HepG2 (cell line): ENCODE results near the gene DNMT3A. TPM values are rescaled to one million over a fixed set of nuclear protein-coding genes. Genes with fewer than 3 reads are reported as not detected.
A peak's percentile ranks its signal among the peaks of the same experiment; 100 is the strongest.

Experiments used
- CBX2 ChIP-seq, 2 experiments: fragments of 200-600 bp in 1 of 2; sonication (generic); formaldehyde crosslinking in 1 of 2; IDR thresholded peaks; 2 replicates each; pipeline versions ENCODE4 v1.7.0 to v1.8.1; 2018 to 2022; ENCODE audit warnings: low read depth in 2 of 2, low read length in 1 of 2, mild to moderate bottlenecking in 1 of 2, missing genetic modification reagents in 1 of 2
- CREB3 ChIP-seq: sonication (generic); formaldehyde crosslinking; IDR thresholded peaks from 2 replicates; pipeline ENCODE4 v1.5.0; 2020; ENCODE audit warnings: missing genetic modification reagents
- DR1 ChIP-seq: sonication (generic); formaldehyde crosslinking; IDR thresholded peaks from 2 replicates; pipeline ENCODE4 v1.8.0; 2021; ENCODE audit warnings: mild to moderate bottlenecking, missing genetic modification reagents, inconsistent platforms
- FOXA3 ChIP-seq: IDR thresholded peaks from 2 replicates; pipeline ENCODE4 v1.6.1; 2016; ENCODE audit warnings: missing genetic modification reagents, missing compliant biosample characterization
- HMG20B ChIP-seq: conservative IDR thresholded peaks from 2 replicates; pipeline ENCODE4 v1.6.1; 2016; ENCODE audit warnings: missing genetic modification reagents, missing compliant biosample characterization
- HNRNPUL1 ChIP-seq: fragments of 200-400 bp; formaldehyde crosslinking; IDR thresholded peaks from 2 replicates; pipeline ENCODE4 v1.6.1; 2017; ENCODE audit warnings: low read depth, mild to moderate bottlenecking, low read length, moderate library complexity
- KIAA2018 ChIP-seq: sonication (generic); formaldehyde crosslinking; IDR thresholded peaks from 2 replicates; pipeline ENCODE4 v1.5.0; 2020; ENCODE audit warnings: mild to moderate bottlenecking, missing genetic modification reagents, borderline replicate concordance
- KLF9 ChIP-seq: IDR thresholded peaks from 2 replicates; pipeline ENCODE4 v1.6.1; 2016; ENCODE audit warnings: low read depth
- MBNL3 ChIP-seq: fragments of 250-450 bp; sonication (Bioruptor Pico); conservative IDR thresholded peaks from 2 replicates; pipeline ENCODE4 v1.8.0; 2022; ENCODE audit warnings: mild to moderate bottlenecking, inconsistent platforms
- MXD1 ChIP-seq: sonication (generic); formaldehyde crosslinking; IDR thresholded peaks from 2 replicates; pipeline ENCODE4 v1.4.0; 2020; ENCODE audit warnings: mild to moderate bottlenecking, missing genetic modification reagents
- ONECUT2 ChIP-seq: sonication (generic); formaldehyde crosslinking; IDR thresholded peaks from 2 replicates; pipeline ENCODE4 v1.4.0; 2020; ENCODE audit warnings: missing genetic modification reagents
- TBX2 ChIP-seq: sonication (generic); formaldehyde crosslinking; IDR thresholded peaks from 2 replicates; pipeline ENCODE4 v1.5.0; 2020; ENCODE audit warnings: missing genetic modification reagents, mild to moderate bottlenecking, borderline replicate concordance
- USF2 ChIP-seq, 2 experiments: sonication (generic) in 1 of 2; formaldehyde crosslinking in 1 of 2; IDR thresholded peaks; 2 replicates each; pipeline versions ENCODE4 v1.5.1 to v1.6.1; 2011 to 2020; ENCODE audit warnings: borderline replicate concordance in 1 of 2, low read depth in 1 of 2, low read length in 1 of 2, mild to moderate bottlenecking in 1 of 2, missing genetic modification reagents in 1 of 2, moderate library complexity in 1 of 2
- ZBTB1 ChIP-seq: sonication (generic); formaldehyde crosslinking; IDR thresholded peaks from 2 replicates; pipeline ENCODE4 v1.4.0; 2020; ENCODE audit warnings: missing genetic modification reagents, borderline replicate concordance
- ZNF263 ChIP-seq: sonication (generic); formaldehyde crosslinking; IDR thresholded peaks from 2 replicates; pipeline ENCODE4 v1.4.0; 2020; ENCODE audit warnings: missing genetic modification reagents
- ZNF326 ChIP-seq: sonication (generic); formaldehyde crosslinking; IDR thresholded peaks from 2 replicates; pipeline ENCODE4 v1.4.0; 2020; ENCODE audit warnings: missing genetic modification reagents, borderline replicate concordance
- ZNF558 ChIP-seq: sonication (generic); formaldehyde crosslinking; IDR thresholded peaks from 2 replicates; pipeline ENCODE4 v1.9.0; 2022; ENCODE audit warnings: mild to moderate bottlenecking, missing genetic modification reagents, borderline replicate concordance
- polyA plus RNA-seq, 8 experiments: library from polyadenylated mRNA; depleted of rRNA in 3 of 8; stranded (reverse) in 7 of 8; unstranded in 1 of 8; fragments of >200 nt; fragmentation: Illumina TruSeq in 4 of 8; extraction: Trizol in 4 of 8; gene quantifications; 2 replicates each; pipeline versions ENCODE4 v1.2.1 to v1.2.3, GENCODE V29; 2011 to 2016; ENCODE audit warnings: low read depth in 4 of 8, missing spikeins in 1 of 8, mixed read lengths in 1 of 8; ENCODE audit not compliant: insufficient read depth in 1 of 8
- total RNA-seq, 5 experiments: library from RNA; depleted of rRNA; stranded (reverse); fragments of >200 nt; fragmentation: Illumina TruSeq; extraction: Trizol; gene quantifications; 2 replicates each; pipeline ENCODE4 v1.2.3, GENCODE V29; 2016; ENCODE audit warnings: low read depth in 1 of 5

DNMT3A gene
- total and polyA plus RNA-seq, 2 of the 13 experiments (the other 11 are each of a cell fraction or from before 2014, with no cell fraction given): 14.7 to 29.1 TPM

- TF ChIP-seq KIAA2018 (CRISPR knock-in tag): no peak
- TF ChIP-seq ONECUT2 (CRISPR knock-in tag): 0 out of 2 replicates have a peak, but pooled peaks have one; percentile 26
- TF ChIP-seq HNRNPUL1: no peak
- 0 out of 2 replicates have a peak, but pooled peaks have one; percentile 32 for TF ChIP-seq HMG20B (CRISPR knock-in tag)
- no peak for TF ChIP-seq USF2 (IDR thresholded peaks at IDR 0.05; ENCODE audit: low read depth, low read length)
- TF ChIP-seq USF2 (CRISPR knock-in tag; IDR thresholded peaks at IDR 0.05; ENCODE audit: borderline replicate concordance): no peak
- no peak for TF ChIP-seq ZNF558 (CRISPR knock-in tag)
- no peak for TF ChIP-seq ZNF263 (CRISPR knock-in tag)
- peak; percentile 96 for TF ChIP-seq DR1
- peak; percentile 87 for TF ChIP-seq KLF9
- 0 out of 2 replicates have a peak, but pooled peaks have one; percentile 52 for TF ChIP-seq CREB3 (CRISPR knock-in tag)
- no peak for TF ChIP-seq ZBTB1 (CRISPR knock-in tag)
- TF ChIP-seq TBX2: peak; percentile 49; the same call in 1 of the 2 replicates
- TF ChIP-seq FOXA3: peak; percentile 68
- no peak for TF ChIP-seq MBNL3 (CRISPR knock-in tag)
- TF ChIP-seq ZNF326 (CRISPR knock-in tag): no peak
- TF ChIP-seq MXD1 (CRISPR knock-in tag): no peak
- TF ChIP-seq CBX2 (IDR thresholded peaks at IDR 0.05; ENCODE audit: low read depth, low read length): no peak
- TF ChIP-seq CBX2 (CRISPR knock-in tag; IDR thresholded peaks at IDR 0.05; ENCODE audit: low read depth): 0 out of 2 replicates have a peak, but pooled peaks have one; percentile 62
These were observed 20.3 kb upstream of the DNMT3A start (continued) for GRCh38 chr2:25362049-25362433.
